ENCODE results near the gene SMIM41. TPM values are rescaled to one million over a fixed set of nuclear protein-coding genes. Genes with fewer than 3 reads are reported as not detected.
A peak's percentile ranks its signal among the peaks of the same experiment; 100 is the strongest.

Gene SMIM41
- total RNA-seq, 2 experiments from 2014 or later = not detected

- Mint-ChIP-seq H3K27ac (no peak overlapping the region), H3K9me3 (no peaks in the 10 kb centered on the region), H3K4me3 (no peak overlapping the region), H3K4me1 (ENCODE audit: low read depth) (peaks cover 7% of the 10 kb centered on the region), H3K27me3 (no peaks in the 10 kb centered on the region), H3K36me3 (no peaks in the 10 kb centered on the region)
- no peak for DNase-seq
- ChIA-PET POLR2A (no interaction called here), CTCF (interaction anchor here (1.5 kb wide), 1 partner anchor 62 kb away, joined by 3 read pairs; no protein-coding TSS in a partner anchor)
- intact Hi-C loops (cut with micrococcal nuclease) = no loop called here
Measured at GRCh38 chr12:52147964-52148463, 68.5 kb downstream of the SMIM41 start.

GRCh38 chr12:52148464-52149181 is 69.1 kb downstream of the SMIM41 start:
- no peak overlapping the region for H3K27ac Mint-ChIP-seq
- H3K9me3 Mint-ChIP-seq = no peaks in the 10 kb centered on the region
- ChIA-PET POLR2A (no interaction called here), CTCF (no interaction called here)
- no peak overlapping the region for H3K4me3 Mint-ChIP-seq
- H3K4me1 Mint-ChIP-seq (ENCODE audit: low read depth) = peaks cover 7% of the 10 kb centered on the region
- DNase-seq = no peak
- no peaks in the 10 kb centered on the region for H3K36me3 Mint-ChIP-seq
- intact Hi-C loops (cut with micrococcal nuclease) = no loop called here
- no peaks in the 10 kb centered on the region for H3K27me3 Mint-ChIP-seq

- no peak overlapping the region for H3K4me3 Mint-ChIP-seq
- H3K27me3 Mint-ChIP-seq = no peaks in the 10 kb centered on the region
- CTCF ChIA-PET = interaction anchor here (0.9 kb wide), 1 partner anchor 736 kb away, joined by 3 read pairs; no protein-coding TSS in a partner anchor
- H3K36me3 Mint-ChIP-seq = no peaks in the 10 kb centered on the region
- POLR2A ChIA-PET = no interaction called here
- H3K4me1 Mint-ChIP-seq (ENCODE audit: low read depth) = peaks cover 7% of the 10 kb centered on the region
- intact Hi-C loops (cut with micrococcal nuclease) = no loop called here
- H3K27ac Mint-ChIP-seq = no peak overlapping the region
- H3K9me3 Mint-ChIP-seq = no peaks in the 10 kb centered on the region
- DNase-seq = no peak
Measured at GRCh38 chr12:52149182-52149641, 69.7 kb downstream of the SMIM41 start.

DNA sequence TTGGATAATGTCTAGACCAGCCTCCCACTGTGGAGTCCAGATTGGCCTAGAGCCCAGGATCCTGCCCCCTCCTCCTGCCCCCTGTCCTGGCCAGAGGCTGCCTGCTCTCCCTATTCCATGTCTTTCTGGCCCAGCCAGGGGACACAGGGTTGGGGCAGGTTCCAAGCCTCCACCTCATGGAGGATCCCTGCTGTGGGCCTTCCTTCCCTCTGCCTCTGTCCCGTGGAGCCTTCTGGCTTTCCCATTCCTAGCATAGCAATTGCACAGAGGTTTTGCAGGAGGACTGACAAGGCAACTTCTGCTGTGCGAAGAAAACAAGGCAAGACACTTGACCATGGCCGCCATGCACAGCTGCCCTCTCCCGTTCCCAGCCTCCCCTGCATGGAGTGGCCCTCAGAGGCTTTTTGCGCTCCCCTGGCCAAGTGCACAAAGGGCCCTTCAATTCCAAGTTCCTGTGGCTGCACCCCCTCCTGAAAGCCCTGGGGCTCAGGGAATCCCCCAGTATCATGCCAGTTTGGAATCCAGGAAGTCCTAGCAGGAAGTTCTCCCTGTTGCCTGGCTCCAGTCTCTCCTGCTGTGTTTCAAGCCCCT is 70.2 kb downstream of the SMIM41 start:
- ChIA-PET POLR2A (no interaction called here), CTCF (interaction anchor here (0.9 kb wide), 1 partner anchor 736 kb away, joined by 3 read pairs; no protein-coding TSS in a partner anchor)
- H3K4me1 Mint-ChIP-seq (ENCODE audit: low read depth) = peaks cover 7% of the 10 kb centered on the region
- no peak overlapping the region for H3K4me3 Mint-ChIP-seq
- no peaks in the 10 kb centered on the region for H3K27me3 Mint-ChIP-seq
- no peaks in the 10 kb centered on the region for H3K9me3 Mint-ChIP-seq
- no peak overlapping the region for H3K27ac Mint-ChIP-seq
- intact Hi-C loops (cut with micrococcal nuclease) = loop anchor here (5.0 kb wide), 1 partner anchor 833 kb away; no protein-coding TSS in a partner anchor
- no peak for DNase-seq
- no peaks in the 10 kb centered on the region for H3K36me3 Mint-ChIP-seq

- Mint-ChIP-seq H3K27ac (no peak overlapping the region), H3K36me3 (no peaks in the 10 kb centered on the region), H3K4me3 (no peak overlapping the region), H3K9me3 (no peaks in the 10 kb centered on the region), H3K27me3 (no peaks in the 10 kb centered on the region), H3K4me1 (ENCODE audit: low read depth) (peaks cover 21% of the 10 kb centered on the region)
- ChIA-PET CTCF (interaction anchor here (1.5 to 2.2 kb wide), 2 partner anchors 30 to 128 kb away, joined by 3 to 7 read pairs; no protein-coding TSS in a partner anchor), POLR2A (no interaction called here)
- DNase-seq = no peak
- intact Hi-C loops (cut with micrococcal nuclease) = loop anchor here (5.0 kb wide), 1 partner anchor 831 kb away; no protein-coding TSS in a partner anchor
Measured at GRCh38 chr12:52151153-52151836, 71.8 kb downstream of the SMIM41 start.

DNA sequence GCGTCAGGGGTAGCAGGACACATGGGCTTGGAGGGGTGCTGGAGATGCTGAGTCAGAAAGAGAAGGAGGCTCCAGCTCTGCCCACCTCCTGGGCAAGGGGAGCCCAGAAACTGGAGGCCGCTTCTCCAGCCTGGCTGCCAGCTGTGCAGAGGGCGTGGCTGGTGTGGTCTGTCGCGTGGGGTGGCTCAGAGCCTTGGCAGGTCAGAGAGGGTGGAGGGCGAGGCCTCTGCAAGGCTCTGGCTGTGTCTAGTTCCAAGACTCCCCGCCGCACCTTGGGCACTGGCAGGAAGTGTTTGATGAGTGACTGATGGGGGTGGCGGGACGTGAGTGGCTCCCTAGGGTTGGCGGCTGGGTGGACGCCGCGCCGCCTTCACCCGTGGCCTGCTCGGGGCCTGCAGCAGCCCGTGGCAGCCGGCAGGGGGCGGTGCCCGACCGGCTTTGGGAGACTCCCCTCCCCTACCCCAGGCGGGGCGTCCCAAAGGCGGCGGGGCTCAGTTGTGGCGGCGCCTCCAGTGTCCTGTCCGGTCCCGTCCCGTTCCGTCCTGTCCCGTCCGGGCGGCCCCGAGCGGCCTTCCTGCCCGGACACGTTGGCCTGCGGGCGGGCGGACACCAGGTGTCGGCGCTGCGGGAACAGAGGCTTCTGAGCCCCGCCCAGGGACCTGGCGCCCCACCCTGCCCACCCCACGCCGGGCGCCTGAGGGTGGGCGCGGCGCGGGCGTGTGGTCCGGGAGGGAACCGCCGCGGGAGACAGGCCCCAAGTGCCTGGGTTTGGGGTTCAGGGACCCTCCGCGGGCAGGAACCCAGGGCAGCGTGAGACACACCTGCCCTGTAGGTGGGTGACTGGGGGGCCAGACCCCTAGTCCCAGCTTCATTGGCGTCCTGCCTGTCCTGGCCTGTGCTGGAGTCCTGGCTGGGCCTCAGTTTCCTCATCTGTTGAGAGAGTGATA is 72.6 kb downstream of the SMIM41 start:
- ChIA-PET POLR2A (no interaction called here), CTCF (interaction anchor here (1.5 to 2.2 kb wide), 3 partner anchors 31 to 175 kb away, joined by 3 to 8 read pairs (median 7); no protein-coding TSS in a partner anchor)
- intact Hi-C loops (cut with micrococcal nuclease) = loop anchor here (1.0 to 5.0 kb wide), 2 partner anchors 175 to 830 kb away; no protein-coding TSS in a partner anchor
- no peak overlapping the region for H3K27ac Mint-ChIP-seq
- peak; percentile 78 for DNase-seq
- no peaks in the 10 kb centered on the region for H3K27me3 Mint-ChIP-seq
- H3K9me3 Mint-ChIP-seq = no peaks in the 10 kb centered on the region
- H3K36me3 Mint-ChIP-seq = no peaks in the 10 kb centered on the region
- H3K4me1 Mint-ChIP-seq (ENCODE audit: low read depth) = peaks cover 23% of the 10 kb centered on the region
- no peak overlapping the region for H3K4me3 Mint-ChIP-seq

DNA sequence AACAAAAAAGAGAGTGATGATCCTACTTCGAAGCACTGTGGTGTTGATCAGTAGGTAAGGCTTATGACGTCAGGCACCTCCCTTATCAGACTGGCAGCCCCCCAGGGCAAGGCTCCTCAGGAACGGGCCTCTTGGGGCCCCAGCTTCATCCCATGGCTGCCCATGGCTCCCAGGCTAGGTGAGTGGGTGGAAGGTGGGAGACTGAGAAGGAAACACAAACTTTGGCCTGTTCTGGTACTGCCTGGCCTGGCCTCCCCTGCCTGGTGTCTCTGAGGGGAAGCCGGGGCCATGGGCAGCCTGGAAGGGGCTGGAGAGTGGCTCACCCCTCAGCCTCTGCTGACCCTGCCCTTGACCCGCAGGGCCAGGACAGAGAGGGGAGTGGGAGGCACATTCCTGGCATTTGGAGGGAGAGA is 73.4 kb downstream of the SMIM41 start:
- no peak for DNase-seq
- Mint-ChIP-seq H3K4me3 (no peak overlapping the region), H3K27me3 (no peaks in the 10 kb centered on the region), H3K27ac (no peak overlapping the region), H3K9me3 (no peaks in the 10 kb centered on the region), H3K4me1 (ENCODE audit: low read depth) (peaks cover 23% of the 10 kb centered on the region), H3K36me3 (no peaks in the 10 kb centered on the region)
- ChIA-PET POLR2A (no interaction called here), CTCF (interaction anchor here (1.6 kb wide), 1 partner anchor 174 kb away, joined by 8 read pairs; no protein-coding TSS in a partner anchor)
- intact Hi-C loops (cut with micrococcal nuclease) = loop anchor here (1.0 to 5.0 kb wide), 2 partner anchors 174 to 829 kb away; no protein-coding TSS in a partner anchor

DNA sequence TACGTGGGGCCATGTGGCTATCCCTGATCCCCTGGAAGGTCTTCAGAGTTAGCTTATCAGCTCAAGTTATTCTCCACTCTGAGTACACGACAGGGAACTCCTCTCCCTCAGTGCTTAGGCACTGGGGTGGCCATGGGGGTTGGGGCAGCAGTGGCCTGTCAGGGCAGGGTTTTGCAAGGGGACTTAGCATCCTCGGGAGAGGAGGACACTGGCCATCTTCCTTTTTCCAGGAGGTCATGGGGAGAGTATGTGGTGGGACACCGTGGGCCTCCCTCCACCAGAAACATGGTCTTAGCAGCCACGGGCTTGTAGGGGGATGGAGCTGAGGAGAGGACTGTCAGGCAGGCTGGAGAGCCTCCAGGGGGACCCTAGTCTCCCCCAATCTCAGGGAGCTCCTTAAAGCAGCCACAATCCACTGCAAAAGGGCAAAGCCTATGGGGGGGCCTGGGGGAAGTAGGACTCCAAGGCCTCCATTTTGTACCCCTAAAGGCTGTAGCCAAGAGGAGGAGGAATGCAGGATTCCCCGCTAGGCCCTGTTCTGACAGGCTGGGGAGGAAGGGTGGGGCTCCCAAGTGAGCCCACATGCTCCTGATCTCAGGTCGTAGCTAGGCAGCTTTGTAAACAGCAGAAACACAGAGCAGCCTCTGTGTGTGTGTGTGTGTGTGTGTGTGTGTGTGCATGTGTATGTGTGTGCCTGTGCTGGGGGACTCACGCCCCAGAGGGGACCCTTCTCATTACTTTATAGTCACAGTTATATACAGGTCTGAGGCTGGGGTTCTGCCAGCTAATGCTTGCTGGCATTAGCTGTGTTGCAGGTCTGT is 75.8 kb downstream of the SMIM41 start:
- H3K9me3 Mint-ChIP-seq = no peaks in the 10 kb centered on the region
- H3K36me3 Mint-ChIP-seq = no peaks in the 10 kb centered on the region
- H3K27ac Mint-ChIP-seq = no peak overlapping the region
- ChIA-PET POLR2A (no interaction called here), CTCF (interaction anchor here (0.7 to 4.1 kb wide), 10 partner anchors 44 to 826 kb away, joined by 3 to 55 read pairs (median 4); no protein-coding TSS in a partner anchor)
- no peak overlapping the region for H3K4me3 Mint-ChIP-seq
- DNase-seq = peak; percentile 17
- H3K27me3 Mint-ChIP-seq = no peaks in the 10 kb centered on the region
- H3K4me1 Mint-ChIP-seq (ENCODE audit: low read depth) = peaks cover 23% of the 10 kb centered on the region
- intact Hi-C loops (cut with micrococcal nuclease) = no loop called here

DNA sequence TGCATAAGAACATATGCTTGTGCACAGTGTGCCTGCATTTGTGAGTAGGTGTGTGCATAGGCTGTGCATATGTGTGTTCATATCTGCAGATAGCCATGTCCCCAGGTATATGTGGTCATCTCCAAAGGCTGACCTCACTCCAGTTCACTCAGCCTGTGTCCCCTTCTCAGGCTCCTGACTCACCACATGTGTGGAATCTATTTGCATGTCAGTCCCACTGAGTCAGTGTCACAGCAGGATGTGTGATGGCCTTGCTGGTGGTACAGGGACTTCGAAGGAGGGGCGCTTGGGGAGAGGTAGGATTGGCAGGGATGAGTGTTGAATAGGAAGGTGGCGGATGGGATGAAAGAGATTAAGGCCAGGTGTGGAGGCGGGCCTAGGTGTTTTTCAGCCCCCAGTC is 76.8 kb downstream of the SMIM41 start:
- H3K9me3 Mint-ChIP-seq = no peaks in the 10 kb centered on the region
- H3K27ac Mint-ChIP-seq = no peak overlapping the region
- no peak overlapping the region for H3K4me3 Mint-ChIP-seq
- CTCF ChIA-PET = interaction anchor here (0.5 to 4.1 kb wide), 15 partner anchors 30 to 753 kb away, joined by 3 to 55 read pairs (median 3); no protein-coding TSS in a partner anchor
- peaks cover 27% of the 10 kb centered on the region for H3K4me1 Mint-ChIP-seq (ENCODE audit: low read depth)
- POLR2A ChIA-PET = no interaction called here
- no peak for DNase-seq
- H3K36me3 Mint-ChIP-seq = no peaks in the 10 kb centered on the region
- H3K27me3 Mint-ChIP-seq = no peaks in the 10 kb centered on the region
- intact Hi-C loops (cut with micrococcal nuclease) = loop anchor here (1.0 to 2.0 kb wide), 3 partner anchors 122 to 723 kb away; no protein-coding TSS in a partner anchor

DNA sequence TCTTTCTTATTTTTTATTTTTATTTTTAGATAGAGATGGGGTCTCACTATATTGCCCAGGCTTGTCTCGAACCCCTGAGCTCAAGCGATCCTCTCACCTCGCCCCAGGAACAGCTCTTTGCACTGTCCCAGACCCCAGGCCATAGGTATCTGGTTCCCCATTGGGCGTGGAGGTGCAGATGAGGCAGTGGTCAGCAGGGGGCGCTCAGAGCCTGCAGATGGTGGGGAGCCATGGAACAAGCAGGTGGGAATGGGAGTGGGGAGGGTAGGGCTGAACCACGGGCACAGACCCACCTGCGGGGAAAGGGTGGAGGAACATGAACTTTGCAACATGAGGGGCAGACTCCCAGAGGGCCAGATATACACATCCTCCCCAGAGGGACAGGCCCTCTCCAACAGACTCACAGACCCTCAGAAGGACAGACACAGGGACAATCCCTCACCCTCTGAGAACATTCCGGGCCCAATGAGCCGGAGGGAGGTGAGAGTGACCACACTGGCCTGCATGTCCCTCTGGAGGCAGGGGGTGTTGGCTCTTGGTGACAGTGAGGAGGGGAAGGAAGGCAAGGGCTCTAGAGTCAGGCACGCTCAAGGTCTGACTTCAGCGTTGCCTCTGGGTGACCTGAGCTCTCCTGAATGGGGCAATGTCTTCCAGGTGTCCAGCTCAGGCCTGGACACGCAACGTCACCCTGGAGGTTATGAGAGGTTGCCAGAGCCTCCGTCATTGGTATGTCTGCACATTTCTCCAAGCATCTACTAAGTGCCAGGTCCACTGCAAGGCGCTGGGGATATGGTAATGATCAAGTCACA is 77.5 kb downstream of the SMIM41 start:
- ChIA-PET CTCF (interaction anchor here (0.5 to 4.1 kb wide), 20 partner anchors 14 to 754 kb away, joined by 3 to 55 read pairs (median 3); no protein-coding TSS in a partner anchor), POLR2A (no interaction called here)
- no peaks in the 10 kb centered on the region for H3K36me3 Mint-ChIP-seq

More for the DNA sequence above, 77.5 kb downstream of the SMIM41 start:
- H3K27ac Mint-ChIP-seq = no peak overlapping the region
- intact Hi-C loops (cut with micrococcal nuclease) = loop anchor here (1.0 to 2.0 kb wide), 3 partner anchors 122 to 722 kb away; no protein-coding TSS in a partner anchor
- no peaks in the 10 kb centered on the region for H3K27me3 Mint-ChIP-seq
- peaks cover 29% of the 10 kb centered on the region for H3K4me1 Mint-ChIP-seq (ENCODE audit: low read depth)
- H3K9me3 Mint-ChIP-seq = no peaks in the 10 kb centered on the region
- DNase-seq = peak; percentile 81
- no peak overlapping the region for H3K4me3 Mint-ChIP-seq
